NCI-H1930 (cell line): ENCODE data around the gene CLIP2.
"Not testable (repeated sequence)": the region's sequence is repeated elsewhere in the genome, so short reads cannot be mapped to it uniquely, and the experiment has no call there.

Source experiments
- DNase-seq, 2 experiments: peaks; one replicate each; lab custom pipeline; 2025; lab: John Stamatoyannopoulos, UW

The CLIP2 gene

GRCh38 chr7:74332373-74333176 is 43.4 kb downstream of the CLIP2 start:
- DNase-seq: no peak

- DNase-seq: no peak
Measured at GRCh38 chr7:74334030-74334429, 44.8 kb downstream of the CLIP2 start.

GRCh38 chr7:74337926-74338325 is 48.7 kb downstream of the CLIP2 start:
- DNase-seq: no peak

- DNase-seq: no peak
Measured at GRCh38 chr7:74338366-74339108, 49.3 kb downstream of the CLIP2 start.

- DNase-seq: not testable (repeated sequence)
Measured at GRCh38 chr7:74339648-74340047, 50.4 kb downstream of the CLIP2 start.

- DNase-seq: no peak
Measured at GRCh38 chr7:74343281-74344131, 54.3 kb downstream of the CLIP2 start.

- no peak for DNase-seq
Measured at GRCh38 chr7:74344132-74344496, 54.9 kb downstream of the CLIP2 start.

GRCh38 chr7:74344786-74345185 is 55.6 kb downstream of the CLIP2 start:
- DNase-seq: no peak

GRCh38 chr7:74345970-74346369 is 56.8 kb downstream of the CLIP2 start:
- DNase-seq: no peak

- no peak for DNase-seq
Measured at GRCh38 chr7:74349621-74350020, 60.4 kb downstream of the CLIP2 start.

GRCh38 chr7:74350751-74351150 is 61.5 kb downstream of the CLIP2 start:
- no peak for DNase-seq

- DNase-seq: no peak
Measured at GRCh38 chr7:74351836-74352235, 62.6 kb downstream of the CLIP2 start.

- DNase-seq: not testable (repeated sequence)
Measured at GRCh38 chr7:74352551-74353138, 63.4 kb downstream of the CLIP2 start.

GRCh38 chr7:74354009-74354408 is 64.8 kb downstream of the CLIP2 start:
- no peak for DNase-seq

GRCh38 chr7:74355091-74355490 is 65.9 kb downstream of the CLIP2 start:
- DNase-seq: no peak

- no peak for DNase-seq
Measured at GRCh38 chr7:74356589-74357315, 67.5 kb downstream of the CLIP2 start.

GRCh38 chr7:74360008-74360407 is 70.8 kb downstream of the CLIP2 start:
- DNase-seq: no peak

GRCh38 chr7:74362266-74362665 is 73.1 kb downstream of the CLIP2 start:
- DNase-seq: no peak

GRCh38 chr7:74364061-74364460 is 74.9 kb downstream of the CLIP2 start:
- DNase-seq: no peak

- DNase-seq: no peak
Measured at GRCh38 chr7:74365322-74366022, 76.3 kb downstream of the CLIP2 start.
